NCI-H748 treated with DMSO at 0.1 percent for 48 hours (cell line): ENCODE results near the gene APOC1.
"Not testable (repeated sequence)": the region's sequence is repeated elsewhere in the genome, so short reads cannot be mapped to it uniquely, and the experiment has no call there.

Source experiments
- DNase-seq: peaks from one replicate; lab custom pipeline; 2025; lab: John Stamatoyannopoulos, UW

Gene APOC1

DNA sequence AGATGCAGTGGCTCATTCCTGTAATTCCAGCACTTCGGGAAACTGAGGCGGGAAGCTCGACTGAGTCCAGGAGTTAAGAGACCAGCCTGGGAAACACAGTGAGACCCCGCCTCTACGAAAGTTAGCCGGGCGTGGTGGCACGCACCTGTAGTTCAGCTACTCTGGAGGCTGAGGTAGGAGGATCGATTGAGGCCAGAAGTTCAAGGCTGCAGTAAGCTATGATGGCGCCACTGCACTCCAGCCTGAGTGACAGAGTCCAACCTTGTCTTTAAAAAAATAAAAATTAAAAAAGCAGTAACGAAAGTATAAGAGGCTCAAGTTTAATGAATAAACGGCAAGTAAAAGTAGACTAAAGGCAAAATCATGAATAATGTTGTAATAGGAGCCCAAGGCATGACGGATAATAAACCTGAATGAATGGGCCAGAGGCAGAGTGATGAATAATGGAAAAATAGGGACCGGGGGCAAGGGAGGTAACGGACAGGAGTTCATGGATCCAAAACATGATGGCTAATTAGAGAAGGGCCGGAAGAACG, 24.5 kb upstream of the APOC1 start:
- DNase-seq = no peak

- peak; percentile 100 for DNase-seq
Measured at GRCh38 chr19:44890366-44891015, 23.9 kb upstream of the APOC1 start.

GRCh38 chr19:44891016-44891882, 23.2 kb upstream of the APOC1 start, which contains the start of gene TOMM40:
TOMM40 (plus strand) TSS chr19:44891254; CDS start chr19:44891416, 162 bp downstream.
- DNase-seq = peak; percentile 100

DNA sequence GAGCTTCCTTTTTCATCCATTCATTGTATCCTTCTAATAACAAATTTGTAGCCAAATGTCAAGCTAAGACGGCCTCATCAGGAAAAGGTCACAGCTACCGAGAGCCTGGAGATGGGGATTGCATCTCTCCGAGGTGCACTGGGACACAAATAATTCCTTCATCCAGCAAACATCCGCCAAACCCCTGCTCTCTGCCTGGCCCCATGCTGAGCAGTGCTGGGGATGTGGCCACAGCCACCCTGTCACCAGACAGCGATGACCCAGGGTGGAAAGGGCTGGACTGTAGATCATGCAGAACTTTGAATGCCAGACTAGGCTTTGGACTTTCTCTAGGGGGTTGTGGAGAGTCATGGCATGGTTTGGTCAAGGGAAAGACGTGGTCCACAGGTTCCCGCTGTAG, 21.5 kb upstream of the APOC1 start:
- no peak for DNase-seq

- no peak for DNase-seq
Measured at GRCh38 chr19:44893332-44894051, 20.9 kb upstream of the APOC1 start.

DNA sequence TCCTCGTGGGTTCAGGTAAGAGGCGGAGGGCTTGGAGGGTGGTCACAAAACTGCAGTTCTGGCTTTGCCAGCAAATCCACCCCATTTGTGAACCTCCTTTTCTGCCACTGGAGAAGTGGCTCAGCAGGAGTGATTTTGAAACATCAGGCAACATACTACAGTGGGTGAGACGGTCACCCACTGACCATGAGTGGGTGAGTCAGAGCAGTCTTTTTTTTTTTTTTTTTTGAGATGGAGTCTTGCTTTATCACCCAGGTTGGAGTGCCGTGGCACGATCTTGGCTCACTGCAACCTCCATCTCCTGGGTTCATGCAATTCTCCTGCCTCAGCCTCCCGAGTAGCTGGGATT, 20.4 kb upstream of the APOC1 start:
- DNase-seq = no peak

- no peak for DNase-seq
Measured at GRCh38 chr19:44894946-44895345, 19.5 kb upstream of the APOC1 start.

DNA sequence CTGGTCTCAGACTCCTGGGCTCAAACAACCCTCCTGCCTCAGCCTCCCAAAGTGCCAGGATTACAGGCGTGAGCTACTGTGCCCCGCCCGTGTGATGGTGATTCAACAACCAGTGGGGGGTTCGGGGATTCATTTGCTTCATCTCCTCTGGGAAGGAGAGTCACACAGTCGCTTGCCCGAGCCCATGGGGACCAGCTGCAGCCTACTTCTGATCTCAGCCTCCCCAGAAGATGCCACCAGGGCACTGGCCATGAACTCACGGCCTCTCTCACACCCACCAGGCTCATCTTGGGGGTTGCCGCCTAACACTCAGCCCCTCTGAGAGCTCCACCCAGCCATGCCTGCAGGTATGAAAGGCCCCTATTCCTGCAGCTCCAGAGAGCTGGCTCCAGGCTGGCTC, 16.6 kb upstream of the APOC1 start:
- DNase-seq = no peak

DNA sequence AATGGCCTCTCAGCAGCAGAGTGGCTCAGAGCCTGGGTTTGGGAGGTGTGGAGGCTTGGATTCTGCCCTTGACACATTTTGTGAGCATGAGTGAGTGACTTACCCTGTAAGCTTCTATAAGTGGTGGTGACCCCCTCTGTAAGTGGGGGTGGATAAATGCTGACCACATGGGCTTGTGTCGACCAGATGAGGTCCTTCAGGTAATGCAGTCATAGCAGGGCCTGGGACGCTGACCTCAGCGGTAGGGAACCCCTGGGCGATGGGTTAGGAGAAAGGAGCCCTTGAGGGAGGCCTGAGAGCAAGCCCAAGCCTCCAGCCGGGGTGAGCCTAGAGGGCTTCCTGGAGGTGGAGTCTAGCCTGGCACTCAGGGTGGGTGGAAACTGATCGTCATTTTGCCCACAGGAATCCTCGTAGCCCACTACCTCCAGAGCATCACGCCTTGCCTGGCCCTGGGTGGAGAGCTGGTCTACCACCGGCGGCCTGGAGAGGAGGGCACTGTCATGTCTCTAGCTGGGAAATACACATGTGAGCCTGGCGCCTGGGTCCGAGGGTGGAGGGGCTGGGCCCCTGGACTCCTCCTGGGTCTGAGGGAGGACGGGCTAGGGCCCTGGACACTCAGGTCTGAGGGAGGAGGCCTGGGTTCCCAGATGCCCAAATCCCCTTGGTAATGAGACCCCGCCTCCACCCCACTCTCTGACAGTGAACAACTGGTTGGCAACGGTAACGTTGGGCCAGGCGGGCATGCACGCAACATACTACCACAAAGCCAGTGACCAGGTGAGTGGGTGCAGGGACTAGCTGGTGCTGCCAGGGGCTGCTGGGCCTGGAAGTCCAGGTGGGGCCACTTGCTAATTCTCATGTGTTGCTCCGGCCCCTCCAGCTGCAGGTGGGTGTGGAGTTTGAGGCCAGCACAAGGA, 13.8 kb upstream of the APOC1 start:
- no peak for DNase-seq

DNA sequence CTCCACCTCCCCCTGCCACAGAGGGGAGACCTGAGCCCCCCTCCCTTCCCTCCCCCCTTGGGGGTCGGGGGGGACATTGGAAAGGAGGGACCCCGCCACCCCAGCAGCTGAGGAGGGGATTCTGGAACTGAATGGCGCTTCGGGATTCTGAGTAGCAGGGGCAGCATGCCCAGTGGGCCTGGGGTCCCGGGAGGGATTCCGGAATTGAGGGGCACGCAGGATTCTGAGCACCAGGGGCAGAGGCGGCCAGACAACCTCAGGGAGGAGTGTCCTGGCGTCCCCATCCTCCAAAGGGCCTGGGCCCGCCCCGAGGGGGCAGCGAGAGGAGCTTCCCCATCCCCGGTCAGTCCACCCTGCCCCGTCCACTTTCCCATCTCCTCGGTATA, 11.2 kb upstream of the APOC1 start:
- no peak for DNase-seq

DNA sequence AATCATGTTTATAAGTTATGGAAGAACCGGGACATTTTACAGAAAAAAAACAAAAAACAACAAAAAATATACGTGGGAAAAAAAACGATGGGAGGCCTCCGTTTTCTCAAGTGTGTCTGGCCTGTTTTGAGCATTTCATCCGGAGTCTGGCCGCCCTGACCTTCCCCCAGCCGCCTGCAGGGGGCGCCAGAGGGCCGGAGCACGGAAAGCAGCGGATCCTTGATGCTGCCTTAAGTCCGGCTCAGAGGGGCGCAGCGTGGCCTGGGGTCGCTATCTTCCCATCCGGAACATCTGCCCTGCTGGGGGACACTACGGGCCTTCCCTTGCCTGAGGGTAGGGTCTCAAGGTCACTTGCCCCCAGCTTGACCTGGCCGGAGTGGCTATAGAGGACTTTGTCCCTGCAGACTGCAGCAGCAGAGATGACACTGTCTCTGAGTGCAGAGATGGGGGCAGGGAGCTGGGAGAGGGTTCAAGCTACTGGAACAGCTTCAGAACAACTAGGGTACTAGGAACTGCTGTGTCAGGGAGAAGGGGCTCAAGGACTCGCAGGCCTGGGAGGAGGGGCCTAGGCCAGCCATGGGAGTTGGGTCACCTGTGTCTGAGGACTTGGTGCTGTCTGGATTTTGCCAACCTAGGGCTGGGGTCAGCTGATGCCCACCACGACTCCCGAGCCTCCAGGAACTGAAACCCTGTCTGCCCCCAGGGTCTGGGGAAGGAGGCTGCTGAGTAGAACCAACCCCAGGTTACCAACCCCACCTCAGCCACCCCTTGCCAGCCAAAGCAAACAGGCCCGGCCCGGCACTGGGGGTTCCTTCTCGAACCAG, 10.6 kb upstream of the APOC1 start:
- DNase-seq = peak; percentile 29

GRCh38 chr19:44904426-44904994, 9.9 kb upstream of the APOC1 start:
- no peak for DNase-seq

- DNase-seq = no peak
Measured at GRCh38 chr19:44905437-44906160, 8.8 kb upstream of the APOC1 start, which contains the start of gene APOE. APOE (plus strand) TSS chr19:44905796; CDS start chr19:44906625, 829 bp downstream.

DNA sequence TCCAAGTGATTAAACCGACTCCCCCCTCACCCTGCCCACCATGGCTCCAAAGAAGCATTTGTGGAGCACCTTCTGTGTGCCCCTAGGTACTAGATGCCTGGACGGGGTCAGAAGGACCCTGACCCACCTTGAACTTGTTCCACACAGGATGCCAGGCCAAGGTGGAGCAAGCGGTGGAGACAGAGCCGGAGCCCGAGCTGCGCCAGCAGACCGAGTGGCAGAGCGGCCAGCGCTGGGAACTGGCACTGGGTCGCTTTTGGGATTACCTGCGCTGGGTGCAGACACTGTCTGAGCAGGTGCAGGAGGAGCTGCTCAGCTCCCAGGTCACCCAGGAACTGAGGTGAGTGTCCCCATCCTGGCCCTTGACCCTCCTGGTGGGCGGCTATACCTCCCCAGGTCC, 6.8 kb upstream of the APOC1 start:
- DNase-seq = no peak

GRCh38 chr19:44908074-44908835, 6.2 kb upstream of the APOC1 start:
- no peak for DNase-seq

GRCh38 chr19:44908836-44909261, 5.6 kb upstream of the APOC1 start:
- no peak for DNase-seq

DNA sequence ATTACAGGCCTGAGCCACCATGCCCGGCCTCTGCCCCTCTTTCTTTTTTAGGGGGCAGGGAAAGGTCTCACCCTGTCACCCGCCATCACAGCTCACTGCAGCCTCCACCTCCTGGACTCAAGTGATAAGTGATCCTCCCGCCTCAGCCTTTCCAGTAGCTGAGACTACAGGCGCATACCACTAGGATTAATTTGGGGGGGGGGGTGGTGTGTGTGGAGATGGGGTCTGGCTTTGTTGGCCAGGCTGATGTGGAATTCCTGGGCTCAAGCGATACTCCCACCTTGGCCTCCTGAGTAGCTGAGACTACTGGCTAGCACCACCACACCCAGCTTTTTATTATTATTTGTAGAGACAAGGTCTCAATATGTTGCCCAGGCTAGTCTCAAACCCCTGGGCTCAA, 4.6 kb upstream of the APOC1 start:
- DNase-seq = no peak

GRCh38 chr19:44911896-44912295, 2.5 kb upstream of the APOC1 start:
- DNase-seq = not testable (repeated sequence)

DNA sequence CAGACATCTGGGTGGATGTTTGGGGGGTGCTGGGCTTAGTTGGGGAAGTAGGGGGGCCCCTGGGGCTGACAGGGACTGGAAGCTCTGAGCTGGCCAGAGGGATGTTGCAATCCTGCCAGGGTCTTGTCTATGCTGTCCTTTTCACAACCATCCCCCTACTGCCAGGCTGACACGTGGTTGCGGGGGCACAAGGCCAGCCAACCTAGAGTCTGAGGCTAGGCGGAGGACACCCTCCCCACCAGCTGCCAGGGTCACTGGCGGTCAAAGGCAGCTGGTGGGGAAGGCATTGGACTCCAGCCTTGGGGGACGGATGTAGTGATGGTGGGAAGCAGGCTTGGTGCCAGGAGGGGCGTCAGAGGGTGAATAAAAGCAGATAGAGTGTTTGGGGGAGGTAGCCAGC, 1.6 kb upstream of the APOC1 start:
- no peak for DNase-seq
